RPMI7951 (cell line): ENCODE measurements around the gene FHOD1. TPM values are rescaled to one million over a fixed set of nuclear protein-coding genes. Genes with fewer than 3 reads are reported as not detected.

ENCODE experiments used
- DNase-seq: peaks from one replicate; pipeline ENCODE4 v3.0.0-alpha.2; 2012; ENCODE audit warnings: low read depth
- total RNA-seq: library from RNA; depleted of rRNA; stranded (reverse); fragments of >200 nt; shearing (Covaris generic); gene quantifications from 2 replicates; pipeline ENCODE4 v1.2.3, GENCODE V29; 2014; rRNA removed

Gene FHOD1
- 33.6 and 37.2 TPM in 2 replicates for total RNA-seq

GRCh38 chr16:67247192-67248072 is at the start of gene FHOD1:
TSS of gene FHOD1 (minus strand) at chr16:67247481. CDS start at chr16:67247410, 71 bp downstream.
- peak; percentile 95 for DNase-seq

DNA sequence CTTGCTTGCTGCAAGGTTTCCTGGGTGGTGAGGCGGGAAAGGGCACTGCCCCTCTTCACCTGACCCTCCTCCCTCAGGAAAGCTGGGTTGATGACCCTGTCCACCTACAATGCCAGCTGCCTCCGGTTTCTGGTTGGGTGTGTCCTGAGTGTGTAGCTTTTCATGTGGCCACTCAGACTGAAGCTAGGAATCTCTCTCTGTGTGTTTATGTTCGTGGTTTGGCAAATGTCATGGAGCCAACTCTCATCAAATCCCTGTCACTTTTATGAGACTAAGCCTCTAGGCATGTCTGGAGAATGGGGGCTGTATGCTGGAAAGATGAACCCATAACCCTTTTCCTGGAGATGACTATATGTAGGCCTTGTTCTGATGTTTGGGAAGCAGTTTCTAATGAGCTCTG is 49.1 kb upstream of the FHOD1 start:
- peak; percentile 78 for DNase-seq

GRCh38 chr16:67294938-67295361 is 47.7 kb upstream of the FHOD1 start:
- DNase-seq, result no peak

- no peak for DNase-seq
These were observed 47.0 kb upstream of the FHOD1 start for GRCh38 chr16:67294171-67294757.

DNA sequence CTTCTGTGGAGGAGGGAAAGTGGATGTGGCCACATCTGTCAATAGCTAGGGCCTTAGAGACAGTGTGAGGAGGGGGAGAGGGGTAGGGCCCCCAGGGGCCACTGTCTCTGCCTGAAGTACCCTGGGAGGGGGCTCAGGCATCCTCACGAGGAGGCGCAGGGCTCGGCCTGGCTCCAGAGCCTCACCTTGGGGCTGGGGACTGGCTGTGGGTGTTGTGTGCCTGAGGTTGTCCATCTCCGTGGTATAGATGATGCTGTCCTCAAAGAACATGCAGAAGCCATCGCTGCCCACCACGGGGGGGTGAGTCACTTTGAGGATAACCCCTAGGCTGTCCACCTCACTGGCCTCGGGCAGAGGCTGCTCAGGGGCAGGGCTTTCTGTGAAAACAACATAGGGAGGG is 44.2 kb upstream of the FHOD1 start:
- DNase-seq, result no peak

DNA sequence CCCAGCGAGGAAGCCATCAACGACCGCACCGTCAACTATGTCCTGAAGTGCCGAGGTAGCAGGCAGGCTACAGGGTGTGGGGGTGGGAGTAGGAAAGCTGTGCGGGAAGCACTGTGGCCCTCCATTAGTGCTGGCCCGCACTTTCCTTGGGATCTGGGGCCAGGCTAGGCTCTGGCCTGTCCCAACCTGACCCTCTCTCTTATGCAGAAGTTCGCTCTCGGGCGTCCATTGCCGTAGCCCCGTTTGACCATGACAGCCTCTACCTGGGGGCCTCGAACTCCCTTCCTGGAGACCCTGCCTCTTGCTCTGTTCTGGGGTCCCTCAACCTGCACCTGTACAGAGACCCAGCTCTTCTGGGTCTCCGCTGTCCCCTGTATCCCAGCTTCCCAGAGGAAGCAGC is 40.7 kb upstream of the FHOD1 start:
- no peak for DNase-seq

DNA sequence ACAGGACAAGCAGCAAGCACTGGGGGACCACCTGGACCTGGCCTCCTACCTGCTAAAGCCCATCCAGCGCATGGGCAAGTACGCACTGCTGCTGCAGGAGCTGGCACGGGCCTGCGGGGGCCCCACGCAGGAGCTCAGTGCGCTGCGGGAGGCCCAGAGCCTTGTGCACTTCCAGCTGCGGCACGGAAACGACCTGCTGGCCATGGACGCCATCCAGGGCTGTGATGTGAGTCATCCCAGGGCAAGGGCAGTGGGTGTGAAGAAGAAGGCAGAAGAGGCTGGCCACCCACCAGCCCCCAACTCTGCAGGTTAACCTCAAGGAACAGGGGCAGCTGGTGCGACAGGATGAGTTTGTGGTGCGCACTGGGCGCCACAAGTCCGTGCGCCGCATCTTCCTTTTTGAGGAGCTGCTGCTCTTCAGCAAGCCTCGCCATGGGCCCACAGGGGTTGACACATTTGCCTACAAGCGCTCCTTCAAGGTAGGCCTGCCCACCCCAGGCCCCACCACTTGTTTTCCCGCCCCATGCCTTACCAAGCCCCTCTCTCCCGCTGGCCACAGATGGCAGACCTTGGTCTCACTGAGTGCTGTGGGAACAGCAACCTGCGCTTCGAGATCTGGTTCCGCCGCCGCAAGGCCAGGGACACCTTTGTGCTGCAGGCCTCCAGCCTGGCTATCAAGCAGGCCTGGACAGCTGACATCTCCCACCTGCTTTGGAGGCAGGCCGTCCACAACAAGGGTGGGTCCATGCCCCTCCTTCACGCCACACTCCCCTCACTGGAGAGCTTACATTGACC is 39.4 kb upstream of the FHOD1 start:
- DNase-seq, result peak; percentile 39

DNA sequence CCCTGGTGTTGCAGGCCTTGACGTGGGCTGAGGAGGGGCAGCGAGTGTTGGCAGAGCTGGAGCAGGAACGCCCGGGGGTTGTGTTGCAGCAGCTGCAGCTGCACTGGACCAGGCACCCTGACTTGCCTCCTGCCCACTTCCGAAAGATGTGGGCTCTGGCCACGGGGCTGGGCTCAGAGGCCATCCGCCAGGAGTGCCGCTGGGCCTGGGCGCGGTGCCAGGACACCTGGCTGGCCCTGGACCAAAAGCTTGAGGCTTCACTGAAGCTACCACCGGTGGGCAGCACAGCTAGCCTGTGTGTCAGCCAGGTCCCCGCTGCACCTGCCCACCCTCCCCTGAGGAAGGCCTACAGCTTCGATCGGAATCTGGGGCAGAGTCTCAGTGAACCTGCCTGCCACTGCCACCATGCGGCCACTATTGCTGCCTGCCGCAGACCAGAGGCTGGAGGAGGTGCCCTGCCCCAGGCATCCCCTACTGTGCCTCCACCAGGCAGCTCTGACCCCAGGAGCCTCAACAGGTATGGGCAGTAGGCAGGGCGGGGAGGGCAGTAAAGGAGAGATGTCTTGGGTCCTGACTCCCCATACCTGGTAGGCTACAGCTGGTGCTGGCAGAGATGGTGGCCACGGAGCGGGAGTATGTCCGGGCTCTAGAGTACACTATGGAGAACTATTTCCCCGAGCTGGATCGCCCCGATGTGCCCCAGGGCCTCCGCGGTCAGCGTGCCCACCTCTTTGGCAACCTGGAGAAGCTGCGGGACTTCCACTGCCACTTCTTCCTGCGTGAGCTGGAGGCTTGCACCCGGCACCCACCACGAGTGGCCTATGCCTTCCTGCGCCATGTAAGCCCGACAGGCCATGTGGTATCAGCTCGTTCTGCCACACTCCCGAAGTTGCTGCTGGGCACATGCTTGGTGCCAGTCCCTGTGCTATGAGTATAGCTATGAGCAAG is 37.7 kb upstream of the FHOD1 start:
- DNase-seq, result peak; percentile 39

DNA sequence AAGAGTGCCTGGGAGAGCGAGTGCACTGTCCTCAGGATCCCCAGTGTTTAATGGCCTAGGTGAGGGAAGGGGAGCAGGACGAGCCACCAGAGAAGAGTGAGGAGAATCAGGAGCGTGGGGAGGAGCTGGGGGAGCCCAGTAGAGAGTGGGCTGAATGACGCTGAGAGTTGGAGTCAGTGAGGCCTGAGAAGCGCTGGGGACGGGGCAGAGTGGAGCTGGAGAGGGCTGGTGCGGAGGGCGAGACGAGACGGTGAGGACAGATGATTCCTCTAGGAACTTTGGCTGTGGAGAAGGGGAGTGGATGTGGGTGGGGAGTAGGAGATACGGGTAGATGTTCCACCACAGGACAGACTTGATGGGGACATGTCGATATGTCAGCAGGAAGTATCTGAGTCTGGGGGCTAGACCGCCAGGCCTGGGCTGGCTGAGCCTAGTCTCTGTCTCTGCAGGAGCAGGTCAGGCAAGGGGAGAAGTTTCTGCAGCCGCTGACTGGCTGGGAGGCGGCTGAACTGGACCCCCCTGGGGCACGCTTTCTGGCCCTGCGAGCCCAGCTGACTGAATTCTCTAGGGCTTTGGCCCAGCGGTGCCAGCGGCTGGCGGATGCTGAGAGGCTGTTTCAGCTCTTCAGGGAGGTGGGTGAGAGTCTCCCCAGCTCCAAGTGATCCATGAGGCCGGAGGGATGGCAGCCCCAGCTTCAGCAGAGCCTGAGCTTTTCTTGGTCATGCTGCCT is 36.7 kb upstream of the FHOD1 start:
- DNase-seq, result no peak

- peak; percentile 22 for DNase-seq
These were observed 36.0 kb upstream of the FHOD1 start for GRCh38 chr16:67283039-67283825.

GRCh38 chr16:67282447-67282805 is 35.1 kb upstream of the FHOD1 start:
- no peak for DNase-seq

GRCh38 chr16:67281536-67282446 is 34.5 kb upstream of the FHOD1 start:
- no peak for DNase-seq

GRCh38 chr16:67280090-67281015 is 33.1 kb upstream of the FHOD1 start:
- DNase-seq, result no peak

- DNase-seq, result peak; percentile 52
These were observed 32.2 kb upstream of the FHOD1 start, which contains the start of gene PLEKHG4 for GRCh38 chr16:67279296-67280089. TSS of gene PLEKHG4 (plus strand) at chr16:67279532. CDS start at chr16:67280045, 513 bp downstream.

GRCh38 chr16:67278773-67279295 is 31.6 kb upstream of the FHOD1 start:
- no peak for DNase-seq
